GM21526 (cell line): Measurements from ENCODE around the gene CALHM1.

ENCODE experiments used
- ATAC-seq: cut with Tn5 transposase; IDR thresholded peaks from one replicate; pipeline ENCODE4 v1.9.1; 2021; ENCODE audit warnings: moderate library complexity; ENCODE audit not compliant: unreplicated experiment, low FRiP score

CALHM1 gene

DNA sequence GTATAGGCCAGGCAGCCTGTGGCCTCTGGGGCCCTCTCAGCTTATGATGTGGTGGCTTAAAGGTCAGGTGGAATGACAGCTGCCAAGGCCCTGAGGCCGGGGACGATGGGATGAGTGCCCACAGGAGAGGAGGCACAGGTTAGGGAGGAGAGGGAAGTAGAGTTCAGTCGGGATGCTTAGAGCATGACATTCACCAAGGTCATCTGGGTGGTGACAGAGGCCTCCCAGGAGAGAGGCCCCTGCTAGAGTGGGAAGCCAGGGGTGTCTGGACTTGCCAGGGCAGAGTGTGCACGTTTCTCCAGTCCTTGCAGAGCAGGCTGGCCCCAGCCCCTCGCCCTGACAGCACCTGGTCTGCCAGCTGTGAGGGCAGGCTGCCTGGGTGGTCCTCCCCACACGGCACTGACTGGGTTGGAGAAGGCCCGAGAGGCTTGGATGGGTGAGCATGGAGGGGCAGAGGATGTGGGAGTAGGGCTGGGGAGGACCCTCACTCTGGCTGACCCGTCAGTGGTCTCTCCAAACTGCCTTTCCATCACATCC is 1.5 kb downstream of the CALHM1 start:
- ATAC-seq: no peak

DNA sequence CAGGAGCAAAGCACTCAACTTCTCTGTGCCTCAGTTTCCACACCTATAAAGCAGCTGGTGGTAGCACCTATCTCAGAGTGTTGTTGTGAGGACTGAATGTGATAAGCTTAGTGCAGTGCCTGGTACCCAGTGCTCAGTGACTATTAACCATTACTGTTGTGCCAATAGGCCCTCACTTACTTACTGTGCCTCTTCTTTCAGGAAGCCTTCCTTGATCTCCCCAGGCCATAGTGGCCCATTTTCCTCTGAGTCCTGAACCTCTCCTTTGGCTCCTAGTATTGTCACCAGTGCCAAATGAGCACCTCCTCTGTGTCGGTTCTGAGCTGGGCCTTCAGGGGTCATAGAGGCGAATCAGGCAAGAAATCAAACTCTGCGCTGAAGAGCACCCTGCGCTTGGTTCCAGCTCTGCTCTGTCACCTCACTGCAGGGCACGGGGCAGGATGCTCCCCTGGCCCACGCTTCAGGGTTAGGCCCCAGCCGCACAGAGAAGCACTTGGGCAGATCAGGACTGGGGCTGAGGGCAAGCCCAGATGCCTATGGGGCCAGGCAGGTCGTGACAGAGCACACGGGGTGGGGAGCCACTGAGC is 2.5 kb downstream of the CALHM1 start:
- ATAC-seq: no peak

DNA sequence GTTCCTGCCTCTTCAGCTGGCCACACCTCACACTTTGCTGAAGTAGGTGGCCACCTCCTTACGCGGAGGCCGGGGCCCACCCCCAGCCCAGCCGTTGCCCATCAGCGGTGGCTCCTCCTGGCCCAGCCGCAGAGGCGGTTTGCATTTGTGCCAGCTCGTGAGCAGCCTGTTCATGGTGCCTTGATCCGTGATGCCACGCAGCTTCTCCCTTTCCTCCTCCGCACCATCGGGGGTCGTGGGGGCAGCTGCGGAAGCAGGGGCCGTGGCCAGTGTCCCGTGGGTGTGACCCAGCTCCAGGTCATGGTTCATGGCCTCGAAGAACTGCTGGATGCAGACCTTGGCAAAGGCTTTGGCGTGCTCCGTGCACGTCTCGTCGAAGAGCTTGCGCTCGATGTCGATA is 3.5 kb downstream of the CALHM1 start:
- no peak for ATAC-seq

DNA sequence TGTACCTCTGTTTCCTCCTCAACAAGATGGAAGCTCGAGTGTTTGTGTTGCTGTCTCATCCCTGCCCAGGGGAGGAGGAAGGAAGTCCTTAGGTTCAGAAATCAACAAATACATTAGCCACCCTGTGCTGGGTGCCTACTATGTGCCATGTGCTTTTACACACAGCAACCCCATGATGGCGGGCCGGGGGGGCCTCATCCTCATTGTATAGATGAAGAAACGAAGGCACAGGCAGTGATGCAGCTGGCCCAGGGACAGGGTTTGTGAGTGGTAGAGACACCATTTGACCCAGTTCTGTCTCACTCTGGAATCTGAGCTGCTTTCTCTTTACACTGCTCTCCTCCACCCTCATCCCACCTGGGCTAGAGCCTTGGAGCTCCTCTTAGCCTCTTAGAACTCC is 4.7 kb downstream of the CALHM1 start:
- no peak for ATAC-seq

DNA sequence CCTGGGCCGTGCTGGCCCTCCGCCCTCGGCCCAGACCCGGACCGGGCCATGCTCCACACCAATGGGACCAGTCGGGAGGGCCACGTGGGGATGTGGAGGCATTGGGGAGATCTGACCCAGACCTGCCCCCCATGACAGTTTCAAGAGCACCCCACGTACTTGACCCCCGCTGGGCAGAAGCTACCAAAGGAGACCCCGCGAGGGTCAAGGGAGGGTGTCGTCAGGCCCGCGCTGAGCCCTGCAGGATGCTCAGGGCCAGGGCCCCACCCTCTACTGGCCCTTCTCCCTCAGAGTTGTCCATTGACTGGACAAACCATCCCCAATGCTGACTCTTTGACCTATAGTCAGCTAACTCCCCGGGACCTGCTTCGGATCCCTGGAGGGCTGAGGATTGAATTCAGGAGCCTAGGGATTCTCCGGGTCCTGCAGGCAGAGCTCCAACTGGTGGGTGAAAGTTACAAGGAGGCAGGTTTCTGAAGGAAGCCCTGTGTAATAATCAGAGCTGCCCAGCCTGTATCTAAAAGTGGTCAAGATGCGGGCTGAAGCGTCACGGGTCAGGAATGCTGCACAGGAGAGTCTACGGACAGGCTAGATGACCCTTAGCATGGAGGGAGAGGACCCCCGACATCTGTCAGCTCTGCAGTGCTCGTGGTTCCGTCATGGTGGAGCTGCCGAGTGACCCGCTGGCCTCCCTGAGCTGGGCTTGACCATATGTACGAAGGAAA is 6.0 kb downstream of the CALHM1 start:
- peak; percentile 10 for ATAC-seq

DNA sequence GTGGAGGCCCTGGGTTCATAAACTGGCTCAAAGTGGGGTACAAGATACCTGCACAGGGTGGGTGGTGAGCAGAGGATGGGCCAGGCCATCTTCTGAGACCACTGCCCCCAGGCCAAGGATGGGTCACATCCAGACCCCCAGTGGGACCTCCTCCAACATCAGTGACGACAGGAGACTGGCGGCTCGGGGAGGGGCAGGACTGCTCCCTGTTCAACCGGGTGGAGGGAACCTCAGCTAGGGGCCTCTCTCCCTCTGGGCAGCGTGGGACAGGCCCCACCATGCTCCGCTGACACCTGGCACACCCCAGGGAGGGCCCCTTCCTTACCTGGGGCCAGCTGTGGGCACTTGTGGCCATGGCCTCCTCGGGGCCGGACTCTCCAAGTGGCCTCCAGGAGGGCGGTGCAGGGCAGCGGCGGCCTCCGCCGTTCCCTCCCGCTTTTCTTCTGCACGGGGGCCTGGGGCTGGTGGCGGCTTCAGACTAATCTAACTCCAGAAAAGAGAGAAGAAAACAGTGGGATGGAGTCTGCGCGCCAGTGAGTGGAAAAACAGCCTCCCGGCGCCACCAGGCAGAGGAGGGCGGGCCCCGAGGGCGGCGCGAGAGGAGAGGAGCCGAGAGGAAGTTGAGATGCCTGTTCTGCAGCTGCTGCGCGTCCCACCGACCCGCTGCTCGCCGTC is 6.7 kb downstream of the CALHM1 start, which contains the start of gene CALHM2:
Gene CALHM2, minus strand, starts transcription at position 540 of the 675 bp plus-strand sequence. CDS start 2,429 bp downstream, outside the sequence.
- ATAC-seq: peak; percentile 57

DNA sequence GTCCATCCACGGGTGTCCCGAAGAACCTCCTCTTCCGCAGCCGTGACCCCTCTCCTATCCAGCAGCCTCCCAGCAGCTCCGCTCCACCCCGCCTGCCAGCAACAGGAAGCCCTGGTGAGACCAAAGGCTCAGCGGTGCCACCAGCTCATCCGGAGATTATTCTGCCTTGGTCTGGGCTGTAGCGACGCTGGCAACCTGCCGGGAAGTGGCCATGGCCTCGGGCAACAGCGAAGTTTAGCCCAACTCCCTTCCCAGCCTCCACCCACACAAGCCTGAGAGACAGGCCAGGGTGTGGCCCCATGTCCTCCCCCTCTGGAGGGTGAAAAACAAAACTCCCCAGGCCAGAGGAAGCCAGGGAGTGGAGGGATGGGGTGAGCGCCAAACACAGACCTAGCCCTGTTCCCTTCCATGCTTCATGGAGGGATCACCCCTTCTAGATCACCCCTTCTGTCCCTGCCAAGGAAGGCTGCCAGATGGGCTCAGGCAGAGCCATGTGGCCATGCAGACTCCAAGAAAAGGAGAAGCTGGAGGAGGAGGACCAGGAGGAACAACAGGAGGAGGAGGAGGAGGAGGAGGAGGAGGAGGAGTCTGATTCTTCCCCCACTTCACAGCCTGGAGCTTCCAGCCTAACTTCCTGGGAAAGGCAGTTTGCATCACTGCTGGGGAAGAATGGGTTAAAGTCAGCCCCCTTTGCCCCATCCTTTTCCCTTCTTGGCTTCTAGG is 7.4 kb downstream of the CALHM1 start:
- no peak for ATAC-seq

DNA sequence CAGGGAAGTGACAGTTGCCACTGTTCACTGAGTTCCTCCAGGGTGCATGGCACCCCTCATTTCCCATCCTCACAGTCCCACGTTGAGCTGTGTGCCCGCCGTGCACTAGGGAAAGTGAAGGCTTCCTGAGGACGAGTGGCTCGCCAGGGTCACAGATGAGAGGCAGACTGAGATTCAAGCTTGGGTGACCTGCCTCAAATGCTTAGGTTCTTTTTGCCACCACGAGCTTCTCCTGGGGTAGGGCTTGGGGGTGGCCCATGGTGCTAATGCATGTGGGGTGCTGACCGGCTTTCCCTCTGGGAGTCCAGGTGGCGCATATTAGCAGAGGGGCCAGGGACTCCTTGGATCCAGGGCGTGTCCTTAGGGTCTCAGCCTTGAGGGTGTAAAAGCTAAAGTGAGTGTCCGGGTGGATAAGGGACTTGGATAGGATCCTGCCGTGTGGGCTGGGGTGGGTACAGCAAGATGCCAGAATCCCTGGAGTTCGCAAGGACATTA is 8.5 kb downstream of the CALHM1 start:
- no peak for ATAC-seq

DNA sequence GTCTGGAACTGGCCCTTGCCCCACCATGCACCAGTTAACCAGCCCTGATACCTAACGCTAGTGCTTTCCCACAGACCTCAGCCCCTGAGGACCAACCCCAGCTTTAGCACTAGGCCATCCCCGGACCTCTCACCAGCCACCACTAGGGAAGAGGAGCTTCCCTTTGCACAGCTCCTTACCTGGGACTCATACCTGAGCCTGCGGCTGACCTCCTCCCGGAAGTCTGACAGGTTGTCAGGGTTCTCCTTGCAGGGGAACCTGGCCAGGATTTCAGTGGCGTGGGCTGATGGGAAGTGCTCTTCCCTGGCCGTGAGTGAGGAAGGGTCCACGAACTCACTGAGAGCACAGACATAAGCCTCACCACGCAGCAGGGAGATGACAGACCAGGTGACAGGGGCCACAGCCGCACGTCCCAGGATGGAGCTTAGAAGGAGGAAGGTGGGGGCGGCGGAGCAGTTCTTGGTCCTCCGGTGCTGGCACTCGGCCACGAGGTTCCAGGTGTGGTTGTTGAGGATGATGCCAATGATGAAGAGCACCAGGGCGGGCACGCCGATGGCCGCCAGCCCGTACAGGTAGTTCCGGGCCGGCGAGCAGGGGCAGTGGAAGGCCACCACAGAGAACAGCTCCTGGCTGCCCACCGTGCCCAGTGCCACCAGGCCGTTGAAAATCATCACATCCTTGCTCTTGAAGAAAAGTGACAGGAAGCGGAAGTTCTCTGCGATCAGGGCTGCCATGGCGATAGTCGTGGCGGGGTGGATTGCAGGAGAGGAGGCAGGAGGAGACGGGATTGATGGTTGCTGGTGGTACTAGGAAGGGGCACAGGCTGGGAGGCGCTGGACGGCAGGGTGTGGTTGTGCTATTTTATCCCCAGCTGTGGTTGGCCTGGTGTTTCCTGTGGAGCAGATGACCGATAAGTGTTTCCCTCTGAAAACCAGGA is 9.2 kb downstream of the CALHM1 start:
- no peak for ATAC-seq

DNA sequence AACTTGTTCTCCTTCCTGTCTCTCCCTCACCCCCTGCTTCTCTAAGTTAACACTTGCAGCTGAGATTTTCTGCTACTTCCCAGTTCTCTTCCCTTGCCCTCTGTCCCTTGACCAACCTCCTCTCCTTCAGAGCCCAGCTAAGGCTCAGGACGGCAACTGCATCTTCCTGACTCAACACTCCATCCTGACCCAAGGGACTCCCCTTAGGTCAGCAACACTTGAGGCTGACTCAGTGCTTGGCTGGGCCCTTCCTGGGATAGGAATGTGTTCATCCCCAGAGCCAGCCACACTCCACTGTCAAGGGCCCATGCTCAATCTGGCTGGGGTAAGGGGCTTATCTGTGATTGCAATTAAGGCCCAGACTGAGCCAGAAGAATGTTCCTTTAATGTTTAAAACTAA is 10.0 kb downstream of the CALHM1 start:
- ATAC-seq: no peak

DNA sequence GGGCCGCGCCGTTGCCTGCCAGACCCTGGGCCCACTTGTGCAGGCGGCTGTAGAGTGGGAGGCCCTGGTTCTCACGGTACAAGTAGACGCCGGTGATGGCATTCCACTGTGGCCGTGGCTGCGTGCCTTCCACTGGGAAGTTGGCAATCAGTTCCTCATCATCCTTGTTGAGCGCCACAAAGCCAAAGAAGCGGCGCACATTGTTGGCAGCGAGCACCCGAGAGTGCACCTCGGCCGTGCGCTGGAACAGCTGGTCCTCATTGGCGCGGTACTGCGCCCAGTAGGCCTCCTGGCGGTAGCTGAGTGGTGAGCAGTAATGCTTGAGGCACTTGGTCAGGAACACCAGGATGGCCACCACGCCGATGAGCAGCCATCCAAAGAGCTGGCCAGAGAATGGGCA is 11.5 kb downstream of the CALHM1 start:
- no peak for ATAC-seq

DNA sequence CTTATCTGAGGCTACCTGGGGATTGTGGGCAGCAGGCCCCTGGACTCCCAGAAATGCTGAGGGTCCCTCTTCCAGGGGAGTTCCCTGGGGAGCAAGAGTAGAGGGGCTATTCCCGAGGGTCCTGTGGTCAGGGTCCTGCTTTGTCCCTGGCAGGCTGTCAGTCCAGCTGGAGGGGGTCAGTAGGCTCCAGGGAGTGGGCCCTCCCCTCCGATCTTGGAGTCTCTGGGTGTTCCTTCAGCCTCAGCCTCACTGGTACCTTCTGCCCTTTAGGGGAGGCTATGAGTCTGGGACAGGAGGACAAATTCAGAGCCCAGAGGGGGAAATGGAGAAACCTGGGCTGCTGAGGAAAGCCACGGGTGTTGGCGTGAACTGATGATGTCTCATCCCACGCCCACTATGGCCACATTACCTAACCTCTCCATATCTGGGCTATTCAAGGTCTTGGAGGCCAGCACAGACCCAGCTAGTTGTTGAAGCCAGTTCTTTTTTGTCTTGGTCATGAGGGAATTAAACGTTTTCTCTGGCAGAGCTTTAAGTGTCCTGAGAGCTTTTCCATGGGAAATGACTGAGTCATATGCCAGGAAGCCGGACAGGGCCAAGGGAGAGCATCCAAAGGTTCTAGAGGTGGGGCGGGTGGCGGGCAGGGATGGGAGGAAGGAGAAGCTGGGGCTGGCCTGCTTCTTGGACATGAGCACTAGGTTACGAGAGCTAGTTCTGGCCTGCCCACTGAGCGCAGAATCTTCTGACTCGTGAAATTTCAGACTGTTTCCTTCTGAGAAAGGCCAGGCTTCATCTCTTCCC is 12.7 kb downstream of the CALHM1 start:
- no peak for ATAC-seq

DNA sequence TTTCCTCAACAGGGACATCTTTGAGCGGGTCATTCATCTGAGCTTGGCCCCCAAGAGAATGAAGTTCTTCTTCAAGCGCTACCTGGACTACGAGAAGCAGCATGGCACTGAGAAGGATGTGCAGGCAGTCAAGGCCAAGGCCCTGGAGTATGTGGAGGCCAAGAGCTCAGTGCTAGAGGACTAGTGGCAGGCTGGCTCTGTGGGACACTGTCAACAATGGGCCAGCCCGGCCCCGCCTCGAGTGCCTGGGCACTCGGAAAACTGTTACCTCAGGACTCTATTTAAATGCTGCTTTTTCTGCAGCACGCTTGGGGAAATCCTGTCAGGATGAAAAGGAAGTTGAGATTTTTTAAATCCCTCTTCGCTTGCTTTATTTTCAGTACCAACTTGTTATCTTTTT is 13.3 kb downstream of the CALHM1 start:
- no peak for ATAC-seq

DNA sequence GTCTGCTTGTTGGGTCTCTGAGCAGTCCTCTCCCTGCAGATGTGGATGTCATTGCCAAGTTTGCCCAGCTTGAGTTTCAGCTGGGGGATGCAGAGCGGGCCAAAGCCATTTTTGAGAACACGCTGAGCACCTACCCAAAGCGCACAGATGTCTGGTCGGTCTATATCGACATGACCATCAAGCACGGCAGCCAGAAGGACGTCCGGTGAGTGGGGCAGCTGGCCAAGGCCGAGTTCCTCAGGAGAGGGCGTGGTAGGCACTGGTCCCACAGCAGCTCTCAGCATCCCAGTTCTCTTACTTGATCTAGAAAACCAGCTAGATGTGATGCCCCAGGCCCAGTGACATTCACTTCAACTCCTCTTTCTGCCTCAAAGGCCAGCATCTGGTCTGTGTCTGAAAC is 14.2 kb downstream of the CALHM1 start:
- ATAC-seq: no peak

DNA sequence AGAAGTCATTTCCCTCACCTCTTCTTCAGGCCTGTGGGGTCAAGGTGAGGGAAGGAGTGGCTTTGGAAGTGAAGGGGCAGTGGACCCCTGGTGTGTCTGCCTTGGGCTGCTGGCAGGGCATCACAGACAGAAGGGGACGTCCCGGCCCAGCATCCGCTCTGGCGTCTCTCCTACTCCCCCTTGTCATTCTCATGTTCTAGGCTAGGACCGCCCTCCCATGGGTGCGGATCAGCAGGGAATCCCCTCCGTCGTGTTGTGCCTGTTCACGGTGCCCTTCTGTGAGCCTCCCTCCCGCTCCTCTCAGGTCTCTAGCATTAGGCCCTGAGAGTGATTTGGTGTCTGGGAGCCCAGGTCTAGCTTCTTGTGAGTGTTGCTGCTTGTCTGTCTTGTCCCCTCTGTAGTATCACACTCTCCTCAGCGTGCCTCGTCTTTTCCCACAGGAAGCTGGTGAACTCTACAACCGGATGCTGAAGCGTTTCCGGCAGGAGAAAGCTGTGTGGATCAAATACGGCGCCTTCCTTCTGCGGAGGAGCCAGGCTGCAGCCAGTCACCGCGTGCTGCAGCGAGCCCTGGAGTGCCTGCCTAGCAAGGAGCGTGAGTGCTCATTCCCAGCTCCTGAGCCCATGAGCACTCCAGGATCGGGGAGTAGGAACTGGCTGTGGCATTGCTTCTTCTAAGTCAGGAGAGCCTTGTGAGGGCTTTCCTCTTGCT is 15.1 kb downstream of the CALHM1 start:
- no peak for ATAC-seq

DNA sequence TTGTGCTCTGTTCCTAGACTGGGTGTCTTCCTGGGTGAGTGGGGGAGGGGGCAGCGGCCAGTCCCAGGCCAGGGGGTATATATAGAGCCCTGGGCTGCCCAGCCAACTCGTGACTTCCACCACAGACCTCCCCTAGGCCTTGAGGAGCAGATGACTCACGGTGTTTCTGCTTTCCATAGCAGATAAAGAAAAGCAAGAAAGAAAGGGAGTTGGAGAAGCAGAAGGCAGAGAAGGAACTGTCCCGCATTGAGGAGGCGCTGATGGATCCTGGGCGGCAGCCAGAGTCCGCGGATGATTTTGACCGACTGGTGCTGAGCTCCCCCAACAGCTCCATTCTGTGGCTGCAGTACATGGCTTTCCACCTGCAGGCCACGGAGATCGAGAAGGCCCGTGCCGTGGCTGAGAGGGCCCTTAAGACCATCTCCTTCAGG is 16.7 kb downstream of the CALHM1 start:
- no peak for ATAC-seq

DNA sequence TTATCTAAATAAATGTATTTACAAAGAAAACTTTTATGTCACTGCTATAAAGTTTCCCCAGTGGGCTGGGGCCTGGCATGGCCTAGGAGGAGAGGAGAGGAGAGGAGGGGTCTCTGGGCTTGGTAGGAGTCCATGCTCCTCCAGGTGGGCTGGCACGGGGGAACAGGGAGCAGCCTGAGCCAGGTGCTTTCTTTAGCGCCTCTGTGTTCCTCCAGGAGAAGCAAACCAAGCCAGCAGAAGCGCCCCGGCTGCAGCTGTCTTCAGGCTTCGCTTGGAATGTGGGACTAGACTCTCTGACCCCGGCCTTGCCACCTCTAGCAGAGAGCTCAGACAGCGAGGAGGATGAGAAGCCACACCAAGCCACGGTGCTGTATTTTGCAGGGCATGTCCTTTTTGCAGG is 17.1 kb downstream of the CALHM1 start:
- ATAC-seq: no peak

DNA sequence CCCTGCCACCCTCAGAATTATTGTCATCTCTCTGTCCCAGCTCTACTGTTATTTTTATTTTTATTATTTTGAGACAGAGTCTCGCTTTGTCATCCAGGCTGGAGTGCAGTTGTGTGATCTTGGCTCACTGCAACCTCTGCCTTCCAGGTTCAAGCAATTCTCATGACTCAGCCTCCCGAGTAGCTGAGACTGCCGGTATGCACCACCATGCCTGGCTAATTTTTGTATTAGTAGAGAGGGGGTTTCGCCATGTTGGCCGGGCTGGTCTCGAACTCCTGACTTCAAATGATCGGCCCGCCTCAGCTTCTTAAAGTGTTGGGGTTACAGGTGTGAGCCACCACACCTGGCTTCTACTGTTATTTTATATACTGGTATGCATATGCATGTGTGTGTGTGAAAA is 17.5 kb downstream of the CALHM1 start:
- no peak for ATAC-seq
